NCI-H2196 (cell line): ENCODE data around the gene RPS6KA5.
A peak's percentile ranks its signal among the peaks of the same experiment; 100 is the strongest.
"Not testable (repeated sequence)": the region's sequence is repeated elsewhere in the genome, so short reads cannot be mapped to it uniquely, and the experiment has no call there.

Source experiments
- DNase-seq: peaks from one replicate; lab custom pipeline; 2025; ENCODE audit not compliant: unreplicated experiment; lab: John Stamatoyannopoulos, UW

RPS6KA5 gene

DNA sequence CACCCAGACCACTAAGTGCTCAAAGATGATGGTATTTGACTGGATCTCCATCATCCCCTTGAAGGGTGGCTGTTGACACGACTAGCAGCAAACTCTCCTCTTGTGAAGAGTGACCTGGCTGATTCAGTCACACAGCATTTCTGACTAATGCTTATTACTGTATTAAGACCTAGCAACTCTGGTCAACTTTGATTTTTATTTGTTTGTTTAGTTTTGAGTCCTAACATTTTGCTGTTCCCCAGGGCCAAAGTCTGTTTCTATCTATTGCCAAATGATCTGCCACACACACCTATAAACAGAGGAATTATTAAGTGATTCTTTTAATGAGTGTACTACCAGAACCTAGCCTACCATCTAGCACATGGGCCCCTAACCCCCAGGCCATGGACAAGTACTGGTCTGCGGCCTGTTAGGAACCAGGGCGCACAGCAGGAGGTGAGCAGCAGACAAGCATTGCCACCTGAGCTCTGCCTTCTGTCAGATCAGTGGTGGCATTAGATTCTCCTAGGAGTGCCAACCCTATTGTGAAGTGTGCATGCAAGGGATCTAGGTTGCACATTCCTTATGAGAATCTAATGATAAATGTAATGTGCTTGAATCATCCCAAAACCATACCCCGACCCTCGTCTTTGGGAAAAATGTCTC is 120.0 kb downstream of the RPS6KA5 start:
- no peak for DNase-seq

DNA sequence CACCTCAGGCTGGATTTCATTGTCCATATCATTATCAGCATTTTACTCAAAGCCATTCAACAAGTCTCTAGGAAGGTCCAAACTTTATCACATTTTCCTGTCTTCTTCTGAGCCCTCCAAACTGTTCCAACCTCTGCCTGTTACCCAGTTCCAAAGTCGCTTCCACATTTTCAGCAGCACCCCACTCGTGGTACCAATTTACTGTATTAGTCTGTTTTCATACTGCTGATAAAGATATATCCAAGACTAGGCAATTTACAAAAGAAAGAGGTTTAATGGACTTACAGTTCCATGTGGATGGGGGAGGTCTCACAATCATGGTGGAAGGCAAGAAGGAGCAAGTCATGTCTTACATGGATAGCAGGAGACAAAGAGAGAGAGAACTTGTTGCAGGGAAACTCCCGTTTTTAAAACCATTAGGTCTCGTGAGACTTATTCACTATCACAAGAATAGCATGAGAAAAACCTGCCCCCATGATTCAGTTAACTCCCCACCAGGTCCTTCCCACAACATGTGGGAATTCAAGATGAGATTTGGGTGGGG is 121.1 kb downstream of the RPS6KA5 start:
- not testable (repeated sequence) for DNase-seq

DNA sequence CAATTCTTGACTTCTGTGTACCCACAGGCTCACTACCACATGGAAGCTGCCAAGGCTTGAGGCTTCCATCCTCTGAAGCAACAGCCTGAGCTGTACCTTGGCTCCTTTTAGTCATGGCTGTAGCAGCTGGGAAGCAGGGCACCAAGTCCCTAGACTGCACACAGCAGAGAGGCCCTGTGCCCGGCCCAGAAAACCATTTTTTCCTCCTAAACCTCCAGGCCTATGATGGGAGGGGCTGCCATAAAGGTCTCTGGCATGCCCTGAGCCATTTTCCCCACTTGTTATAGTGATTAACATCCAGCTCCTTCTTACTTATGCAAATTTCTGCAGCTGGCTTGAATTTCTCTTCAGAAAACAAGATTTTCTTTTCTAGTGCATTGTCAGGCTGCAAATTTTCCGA is 121.8 kb downstream of the RPS6KA5 start:
- DNase-seq, result no peak

DNA sequence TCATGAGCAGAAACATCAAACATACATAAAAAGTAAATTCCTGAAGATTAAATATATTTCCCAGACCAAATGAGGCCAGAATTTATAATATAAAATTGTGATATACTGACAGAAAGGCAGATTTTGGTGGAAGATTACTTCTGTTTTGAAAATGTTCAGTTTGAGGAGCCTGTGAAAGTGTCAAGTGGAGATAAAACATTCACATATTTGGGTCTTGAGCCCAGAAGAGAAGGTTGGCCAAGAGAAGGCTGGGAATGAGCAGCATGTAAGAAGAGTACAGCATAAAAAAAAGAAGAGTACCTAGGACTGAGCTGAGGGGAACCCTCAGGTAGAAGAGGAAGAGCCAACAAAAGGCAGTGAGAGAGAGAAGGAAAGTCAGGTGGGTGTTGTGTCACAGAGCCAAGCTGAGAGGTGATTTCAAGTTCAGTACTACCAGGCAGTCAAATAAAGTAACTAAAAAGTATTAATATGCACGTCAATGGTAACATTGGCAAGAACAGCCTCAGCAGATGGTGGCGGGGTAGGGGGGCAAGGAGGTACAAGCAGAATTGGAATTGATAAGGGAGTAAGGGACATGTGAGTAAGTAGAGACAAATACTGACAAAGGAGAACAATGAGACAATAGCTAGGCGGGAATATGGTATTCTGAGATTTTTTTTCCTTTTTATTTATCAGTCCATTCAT is 123.5 kb downstream of the RPS6KA5 start:
- DNase-seq, result no peak

DNA sequence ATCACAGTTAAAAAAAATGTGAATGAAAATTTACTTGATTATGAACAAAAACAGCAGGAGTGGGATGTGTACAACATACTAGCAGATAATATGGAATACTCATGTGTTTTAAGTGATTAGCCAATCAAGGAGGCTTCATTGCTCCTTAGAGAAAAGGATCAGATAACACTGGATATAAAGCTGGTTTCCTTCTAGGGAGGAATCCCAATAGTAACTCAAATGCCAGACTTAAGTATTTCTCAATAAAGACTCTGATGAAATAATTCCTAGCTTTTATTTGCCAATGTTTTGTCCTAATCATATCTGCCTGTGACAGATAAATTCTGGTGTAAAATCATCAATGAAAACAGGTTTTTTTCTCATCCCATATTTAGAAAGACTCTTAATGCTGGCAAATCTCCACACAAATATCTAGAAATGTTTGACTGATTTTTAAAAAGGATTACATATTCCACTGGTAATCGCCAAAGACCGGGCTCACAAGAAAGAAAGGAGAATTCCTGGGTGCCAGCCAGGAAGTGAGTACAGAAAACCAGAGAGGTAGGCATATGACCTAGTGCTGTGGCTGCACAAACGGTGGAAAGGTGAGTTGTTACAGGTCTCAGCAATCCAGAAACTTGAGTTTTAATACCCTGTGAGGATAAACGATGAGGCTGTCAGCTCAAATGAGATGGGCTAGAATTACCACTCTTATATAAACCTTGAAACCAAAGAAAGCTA is 135.7 kb downstream of the RPS6KA5 start:
- no peak for DNase-seq

DNA sequence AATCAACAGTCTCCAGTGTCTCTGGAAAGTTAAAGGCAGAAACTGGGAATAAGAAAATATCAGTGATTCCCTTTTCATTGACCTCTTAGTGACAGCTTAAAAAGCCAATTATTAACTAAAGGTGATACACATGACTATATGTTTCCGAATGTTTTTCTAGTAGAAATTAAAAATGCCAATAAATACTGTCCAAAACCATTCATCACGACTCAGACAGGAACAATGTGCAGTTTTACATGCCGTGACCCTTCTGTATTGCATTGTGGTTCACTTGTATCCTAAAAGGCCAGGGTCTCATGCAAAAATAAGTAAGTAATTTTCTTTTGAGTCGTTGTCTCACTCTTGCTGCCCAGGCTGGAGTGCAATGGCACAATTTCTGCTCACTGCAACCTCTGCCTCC is 138.3 kb downstream of the RPS6KA5 start:
- no peak for DNase-seq

DNA sequence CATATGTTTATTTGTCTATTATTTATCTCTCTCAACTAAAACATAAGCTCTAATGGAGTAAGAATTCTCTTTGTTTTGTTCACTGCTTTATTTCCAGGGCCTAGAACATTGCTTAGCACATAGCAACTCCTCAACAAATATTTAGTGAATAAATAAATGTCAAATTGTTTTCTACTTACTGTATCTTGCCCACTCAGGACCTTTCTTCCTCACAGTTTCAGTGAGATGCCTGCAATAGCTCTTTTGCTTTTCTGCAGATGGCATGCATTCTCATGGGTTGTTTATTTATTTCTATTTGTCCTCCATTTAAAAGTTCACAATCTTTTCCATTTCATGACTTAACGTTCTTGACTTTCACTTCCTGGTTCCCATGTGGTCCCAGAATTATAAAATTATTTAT is 149.3 kb downstream of the RPS6KA5 start:
- no peak for DNase-seq

DNA sequence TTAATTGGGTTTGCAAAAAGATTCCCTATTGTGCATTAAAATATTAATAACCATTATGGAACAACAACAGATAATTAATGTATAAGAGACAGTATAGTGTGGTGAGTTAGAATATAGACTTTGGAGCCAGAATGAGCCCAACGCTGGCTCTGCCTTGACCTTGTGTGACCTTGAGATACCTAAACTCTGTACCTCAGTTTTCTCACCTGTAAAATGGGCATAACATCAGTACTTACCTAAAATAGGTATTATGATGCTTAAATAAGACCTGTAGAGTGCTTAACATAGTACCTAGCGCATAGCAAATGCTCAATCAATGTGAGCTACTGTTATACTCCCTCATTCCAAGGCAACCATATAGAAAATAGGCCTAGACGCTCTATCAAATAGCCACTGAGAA is 153.3 kb downstream of the RPS6KA5 start:
- no peak for DNase-seq

DNA sequence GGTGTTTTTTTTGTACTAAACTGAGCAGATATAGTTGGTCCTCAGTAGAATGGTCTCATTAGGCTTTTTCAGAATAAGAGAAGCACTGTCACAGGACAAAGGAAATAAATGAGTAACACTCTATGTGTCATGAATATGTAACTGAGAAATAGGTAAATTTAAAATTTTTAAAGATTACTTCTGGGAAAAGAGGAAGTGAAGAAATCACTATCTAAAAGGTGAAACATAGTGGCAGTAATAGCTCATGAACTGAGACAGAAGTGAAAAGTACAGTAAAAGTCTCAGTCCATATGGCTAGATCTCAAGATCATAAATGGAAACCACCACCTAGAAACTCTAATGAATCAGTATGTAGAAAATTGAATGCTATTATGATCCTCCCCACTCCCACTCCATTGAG is 154.9 kb downstream of the RPS6KA5 start:
- no peak for DNase-seq

DNA sequence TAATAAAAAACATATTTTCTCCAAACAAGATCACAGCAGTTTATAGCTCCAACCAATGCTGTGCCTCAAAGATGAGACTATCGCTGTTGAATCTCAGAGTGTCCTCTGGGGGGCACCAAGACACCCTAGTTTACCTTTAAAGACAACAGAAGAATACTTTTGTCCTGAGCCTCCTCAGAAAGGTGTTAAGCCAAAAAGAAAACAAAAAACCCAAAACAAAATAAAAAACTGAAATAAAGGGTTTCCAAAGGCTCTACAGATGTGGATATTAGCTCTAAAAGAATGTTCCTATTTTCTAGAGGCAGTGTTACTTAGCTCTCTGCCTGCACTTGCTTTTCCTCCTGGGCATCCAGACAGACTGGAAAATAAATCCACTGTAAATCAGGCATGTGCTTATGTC is 157.3 kb downstream of the RPS6KA5 start:
- DNase-seq, result peak; percentile 40

DNA sequence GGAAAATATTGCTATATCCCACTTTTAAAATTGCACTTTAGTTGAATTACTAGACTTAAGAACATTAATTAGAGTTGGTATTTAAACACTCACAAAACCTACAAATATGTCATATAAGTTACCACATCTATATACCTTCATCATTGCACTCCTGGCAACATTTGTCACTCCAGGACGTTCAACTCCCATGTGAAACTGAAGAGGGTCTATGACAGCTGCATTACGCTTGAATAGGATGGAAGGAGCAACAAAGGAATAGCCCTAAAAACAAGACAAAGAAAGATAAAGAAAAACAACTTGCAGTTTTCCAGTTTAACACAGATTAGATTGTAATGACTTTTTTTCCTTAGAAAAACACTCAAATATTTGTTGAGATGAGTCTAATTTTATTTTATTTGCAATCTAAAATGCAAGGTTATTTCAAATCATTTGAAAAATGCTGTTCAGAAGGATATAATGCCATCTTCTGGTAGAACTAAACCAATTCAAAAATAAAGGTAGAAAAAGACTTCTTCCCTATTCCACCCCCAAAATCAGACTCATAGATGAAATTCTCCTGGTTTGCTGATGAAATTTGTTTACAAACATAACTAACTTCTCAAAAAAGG is 159.9 kb downstream of the RPS6KA5 start:
- DNase-seq, result no peak

DNA sequence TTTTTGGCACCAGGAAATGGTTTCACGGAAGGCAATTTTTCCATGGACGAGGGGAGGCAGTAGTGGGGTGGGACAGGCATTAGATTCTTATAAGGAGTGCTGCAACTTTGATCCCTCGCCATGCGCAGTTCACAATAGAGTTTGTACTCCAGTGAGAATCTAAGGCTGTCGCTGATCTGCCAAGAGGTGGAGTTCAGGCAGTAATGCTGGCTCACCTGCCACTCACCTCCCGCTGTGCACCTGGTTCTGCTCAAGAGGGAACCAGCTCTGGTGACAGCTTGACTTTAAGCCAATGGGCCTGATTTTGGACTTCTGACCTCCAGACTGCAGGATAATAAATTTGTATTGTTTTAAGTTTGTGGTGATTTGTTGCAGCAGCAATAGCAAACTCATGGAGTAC is 163.4 kb downstream of the RPS6KA5 start:
- DNase-seq, result no peak

DNA sequence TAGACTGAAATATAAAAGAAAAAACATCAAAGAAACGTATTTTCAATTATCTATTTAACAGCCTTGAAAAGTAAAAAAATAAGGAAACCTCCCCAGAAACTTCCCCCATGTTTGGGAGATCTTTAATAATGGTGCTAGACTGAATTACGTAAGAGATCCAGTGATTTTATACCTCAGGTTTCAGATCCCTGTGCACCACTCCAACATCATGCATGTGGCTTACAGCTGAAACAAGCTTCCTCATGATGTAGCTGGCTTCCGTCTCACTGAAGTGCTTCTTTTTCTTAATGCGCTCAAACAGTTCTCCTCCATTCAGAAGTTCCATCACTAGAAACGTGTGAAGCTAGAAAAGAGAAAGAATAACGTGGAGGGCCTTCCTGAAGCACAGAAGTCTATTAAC is 166.2 kb downstream of the RPS6KA5 start:
- DNase-seq, result no peak

DNA sequence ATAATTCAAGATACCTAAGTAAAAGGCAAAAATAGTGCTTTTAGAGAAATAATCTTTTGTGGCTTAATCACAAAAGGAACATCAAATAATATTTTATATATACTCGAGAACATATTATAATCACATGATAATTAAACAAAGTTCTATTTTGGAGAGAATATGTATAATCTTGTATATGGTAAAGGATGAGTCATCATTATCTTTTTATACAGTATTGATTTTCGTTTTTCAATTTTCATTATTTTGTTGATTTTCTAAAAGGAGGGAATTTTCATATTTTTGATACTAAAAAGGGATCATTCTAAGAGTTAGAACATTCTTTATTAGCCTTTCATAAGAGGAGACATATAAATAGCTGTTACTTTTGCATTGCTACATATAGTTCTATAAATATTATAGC is 166.9 kb downstream of the RPS6KA5 start:
- DNase-seq, result no peak

DNA sequence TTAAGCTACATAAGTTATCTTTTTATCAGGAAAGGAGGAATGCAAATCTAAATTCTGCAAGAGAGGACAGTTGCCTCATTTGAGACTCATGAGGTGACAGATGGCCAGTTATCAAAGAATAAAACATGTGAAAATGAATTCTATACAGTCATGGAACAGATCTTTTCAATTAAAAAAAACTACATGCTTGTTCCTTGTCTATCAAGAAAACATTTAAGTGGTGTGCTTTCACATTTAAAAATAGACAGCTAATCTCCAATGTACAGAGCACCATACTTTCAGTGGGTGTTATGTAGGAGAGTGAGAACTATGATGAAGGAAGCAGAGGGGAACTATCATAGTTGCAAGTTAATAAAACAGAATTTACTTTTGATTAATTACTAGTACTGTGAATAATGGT is 167.5 kb downstream of the RPS6KA5 start:
- no peak for DNase-seq

DNA sequence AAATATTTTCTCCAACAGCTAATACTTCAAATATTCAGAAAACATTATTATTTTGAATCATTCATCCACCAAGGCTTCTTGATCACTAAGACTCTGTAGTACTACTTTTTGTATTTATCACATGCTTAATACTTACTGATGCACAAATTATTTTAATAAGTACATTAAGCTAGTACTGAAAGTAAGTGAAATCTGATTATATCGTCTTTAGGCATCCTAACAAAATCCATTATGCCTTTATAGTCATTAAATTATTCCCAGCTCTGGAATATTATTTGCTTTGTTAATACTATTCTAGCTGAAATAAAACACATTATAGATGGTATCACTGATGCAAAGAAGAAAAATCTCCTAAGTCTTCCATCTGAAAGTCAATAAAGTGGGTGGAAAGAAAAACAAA is 169.1 kb downstream of the RPS6KA5 start:
- DNase-seq, result no peak

DNA sequence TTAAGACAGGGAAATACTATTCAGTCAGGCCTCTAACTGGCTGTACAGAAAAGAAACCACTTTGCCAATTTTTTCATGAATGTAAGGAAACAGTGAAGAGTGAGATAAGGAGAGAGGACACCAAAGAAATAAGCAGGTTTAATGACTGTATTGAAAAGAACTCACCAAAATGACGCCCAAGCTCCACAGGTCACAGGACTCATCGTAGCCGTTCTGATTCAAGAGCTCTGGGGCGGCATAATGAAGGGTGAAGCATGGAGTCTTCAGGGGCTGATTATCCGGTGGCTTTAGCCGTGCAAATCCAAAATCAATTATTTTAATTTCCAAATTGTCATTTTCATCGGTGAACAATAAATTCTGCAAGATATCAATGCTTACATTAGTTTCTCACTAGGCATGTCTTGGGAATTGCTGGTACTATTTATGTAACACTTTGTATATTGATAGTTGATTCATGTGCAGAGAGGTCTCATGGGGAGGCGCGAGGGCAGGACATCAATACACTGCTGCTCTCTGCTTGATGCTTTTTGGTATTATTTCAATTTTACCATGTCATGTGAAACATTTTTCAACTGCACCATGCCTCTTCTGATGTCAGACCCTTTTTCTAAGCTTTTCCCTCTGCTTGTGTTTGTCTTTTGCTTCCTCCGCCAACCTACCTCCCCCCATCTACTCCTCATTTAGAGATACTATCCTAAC is 170.0 kb downstream of the RPS6KA5 start:
- DNase-seq, result no peak

DNA sequence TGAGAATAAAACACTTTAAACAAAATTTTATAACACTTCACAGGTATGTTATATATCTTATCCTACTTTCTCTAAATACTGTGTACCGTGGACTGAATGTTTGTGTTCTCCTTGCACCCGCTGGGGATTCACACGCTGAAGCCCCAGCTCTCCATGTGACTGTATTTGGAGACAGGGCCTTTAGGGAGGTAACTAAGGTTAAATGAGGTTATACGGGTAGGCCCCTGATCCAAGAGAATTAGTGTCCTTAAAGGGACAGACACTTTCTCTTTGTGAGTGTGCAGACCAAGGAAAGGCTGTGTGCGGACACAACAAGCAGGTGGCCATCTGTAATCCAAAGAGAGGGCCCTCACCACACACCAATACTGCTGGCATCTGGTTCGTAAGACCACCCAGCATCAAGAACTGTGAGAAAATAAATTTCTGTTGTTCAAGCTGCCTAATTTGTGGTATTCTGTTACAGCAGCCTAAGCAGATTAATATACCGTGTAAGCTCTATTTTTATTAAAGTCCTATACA is 174.1 kb downstream of the RPS6KA5 start:
- DNase-seq, result no peak

DNA sequence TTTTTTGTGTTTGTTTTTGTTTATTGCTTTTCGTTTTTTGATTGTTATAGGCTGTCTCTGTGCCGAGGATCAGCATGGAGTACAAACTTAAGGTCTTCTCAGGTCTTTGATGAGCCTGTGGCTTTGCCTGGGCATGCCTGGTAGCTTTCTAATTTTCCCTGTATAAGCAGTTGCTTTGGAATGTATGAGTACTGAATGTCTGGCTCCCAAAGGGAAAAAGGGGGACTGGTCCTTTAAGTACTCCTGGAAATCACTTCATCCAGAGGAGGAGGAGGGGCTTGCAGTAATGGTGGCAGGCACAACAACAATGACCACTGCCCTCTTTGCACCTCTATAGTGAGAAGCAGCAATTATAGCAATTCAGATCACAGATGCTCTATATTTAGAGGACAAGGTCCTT is 176.7 kb downstream of the RPS6KA5 start:
- no peak for DNase-seq

DNA sequence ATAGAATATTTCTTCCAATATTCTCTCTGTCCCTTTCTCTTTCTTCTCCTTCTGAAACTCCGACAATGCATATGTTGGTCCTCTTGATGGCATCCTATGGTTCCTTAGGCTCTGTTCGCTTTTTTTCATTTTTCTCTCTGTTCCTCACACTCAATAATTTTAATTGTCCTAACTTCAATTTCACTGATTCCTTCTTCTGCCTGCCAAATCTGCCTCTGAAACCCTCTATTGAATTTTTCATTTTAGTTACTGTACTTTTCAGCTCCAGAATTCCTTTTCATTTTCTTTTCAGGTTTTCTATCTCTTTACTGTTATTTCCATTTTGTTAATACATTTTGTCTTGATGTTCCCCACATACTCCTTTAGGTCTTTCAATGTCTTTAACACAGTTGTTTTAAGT is 177.2 kb downstream of the RPS6KA5 start:
- DNase-seq, result no peak

DNA sequence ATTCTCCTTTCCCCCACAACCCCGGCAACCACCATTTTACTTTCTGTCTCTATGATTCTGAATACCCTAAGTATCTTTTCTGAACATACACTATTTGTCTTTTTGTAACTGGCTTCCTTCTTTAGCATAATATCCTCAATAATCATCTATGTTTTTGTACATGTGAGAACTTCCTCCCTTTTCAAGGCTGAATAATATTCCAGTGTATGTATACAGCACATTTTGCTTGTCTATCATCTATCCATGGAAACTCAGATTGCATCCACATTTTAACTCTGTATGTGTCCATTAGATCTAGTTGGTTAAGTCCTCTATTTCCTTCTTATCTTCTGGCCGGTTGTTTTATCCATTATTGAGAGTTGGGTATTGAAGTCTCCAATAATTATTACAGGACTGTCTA is 180.2 kb downstream of the RPS6KA5 start:
- no peak for DNase-seq
